MM.1S (cell line): ENCODE results near the gene RAB8A.

Experiments
- CTCF ChIP-seq: fragments of 300-600 bp; sonication (generic); IDR thresholded peaks from 2 replicates; pipeline ENCODE4 v1.5.1; 2016; ENCODE audit warnings: antibody characterized with exemption, low read length, mixed read lengths
- EZH2 ChIP-seq: fragments of 300-600 bp; sonication (generic); optimal IDR thresholded peaks from 2 replicates; pipeline ENCODE3; 2017; ENCODE audit warnings: low read depth, mild to moderate bottlenecking, antibody characterized with exemption, low read length, mixed read lengths

- TF ChIP-seq CTCF: no peak
- no peak for TF ChIP-seq EZH2
Observed at GRCh38 chr19:16094360-16095070, 17.2 kb upstream of the RAB8A start.
